VCaP (cell line): ENCODE results near the gene NAA16.

ENCODE experiments used
- H3K27ac ChIP-seq: fragments of 450-650 bp; 2 replicates; pipeline ENCODE4 v1.5.1; 2017
- CTCF ChIP-seq: fragments of 450-650 bp; conservative IDR thresholded peaks from 2 replicates; pipeline ENCODE4 v1.5.1; 2017; ENCODE audit warnings: mild to moderate bottlenecking, moderate library complexity

Gene NAA16

GRCh38 chr13:41294914-41295313 is 16.2 kb upstream of the NAA16 start:
- H3K27ac ChIP-seq = no peak overlapping the region
- no peak for TF ChIP-seq CTCF

- no peak overlapping the region for H3K27ac ChIP-seq
- TF ChIP-seq CTCF = no peak
These were observed 15.1 kb upstream of the NAA16 start for GRCh38 chr13:41295973-41296372.

- no peak for TF ChIP-seq CTCF
- no peak overlapping the region for H3K27ac ChIP-seq
These were observed 14.0 kb upstream of the NAA16 start for GRCh38 chr13:41296879-41297646.

GRCh38 chr13:41299316-41300094 is 11.6 kb upstream of the NAA16 start:
- no peak for TF ChIP-seq CTCF
- no peak overlapping the region for H3K27ac ChIP-seq

GRCh38 chr13:41302743-41303142 is 8.3 kb upstream of the NAA16 start:
- no peak for TF ChIP-seq CTCF
- no peak overlapping the region for H3K27ac ChIP-seq

- no peak for TF ChIP-seq CTCF
- H3K27ac ChIP-seq = no peak overlapping the region
These were observed 6.5 kb upstream of the NAA16 start for GRCh38 chr13:41304551-41304950.

GRCh38 chr13:41306271-41307145 is 4.6 kb upstream of the NAA16 start:
- TF ChIP-seq CTCF = no peak
- peak overlapping the region; percentile 60 for H3K27ac ChIP-seq
